ENCODE results near the gene PDE9A.

DNA sequence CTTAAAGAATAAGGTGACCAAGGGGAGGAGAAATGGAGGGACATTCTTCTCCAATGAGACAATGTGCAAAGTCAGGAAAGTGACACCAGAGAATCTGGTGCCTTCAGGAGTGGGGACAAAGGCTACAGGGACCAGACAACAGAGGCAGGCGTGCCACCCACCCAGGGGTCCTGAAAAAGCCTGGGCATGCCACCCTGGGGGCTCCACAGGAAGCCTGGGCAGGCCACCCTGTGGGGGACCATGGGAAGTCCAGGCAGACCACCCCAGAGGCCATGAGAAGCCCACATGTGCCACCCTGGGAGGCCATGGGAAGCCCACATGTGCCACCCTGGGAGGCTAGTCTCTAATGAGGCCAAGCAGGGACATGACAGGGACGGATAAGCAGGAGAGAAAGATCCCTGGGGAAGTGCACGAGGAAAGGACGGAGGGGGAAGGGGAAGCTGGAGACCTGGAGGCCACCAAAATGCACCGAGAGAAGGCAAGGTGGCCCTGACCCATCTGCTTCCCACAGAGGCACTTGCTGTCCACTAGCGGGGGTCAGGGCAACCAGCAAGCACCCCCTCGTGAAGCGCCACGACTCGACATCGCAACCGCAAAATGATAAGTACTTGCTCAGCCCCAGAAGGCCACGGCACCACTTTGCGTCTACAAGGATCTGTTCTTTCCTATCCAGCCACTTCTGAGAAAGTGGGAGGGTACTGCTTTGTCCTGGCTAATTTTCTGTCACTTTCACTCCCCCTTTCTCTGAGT, 7.2 kb upstream of the PDE9A start:
- no peak for TF ChIP-seq POLR2A (IDR thresholded peaks at IDR 0.05; ENCODE audit: low read depth)
- TF ChIP-seq, protein P1, sequence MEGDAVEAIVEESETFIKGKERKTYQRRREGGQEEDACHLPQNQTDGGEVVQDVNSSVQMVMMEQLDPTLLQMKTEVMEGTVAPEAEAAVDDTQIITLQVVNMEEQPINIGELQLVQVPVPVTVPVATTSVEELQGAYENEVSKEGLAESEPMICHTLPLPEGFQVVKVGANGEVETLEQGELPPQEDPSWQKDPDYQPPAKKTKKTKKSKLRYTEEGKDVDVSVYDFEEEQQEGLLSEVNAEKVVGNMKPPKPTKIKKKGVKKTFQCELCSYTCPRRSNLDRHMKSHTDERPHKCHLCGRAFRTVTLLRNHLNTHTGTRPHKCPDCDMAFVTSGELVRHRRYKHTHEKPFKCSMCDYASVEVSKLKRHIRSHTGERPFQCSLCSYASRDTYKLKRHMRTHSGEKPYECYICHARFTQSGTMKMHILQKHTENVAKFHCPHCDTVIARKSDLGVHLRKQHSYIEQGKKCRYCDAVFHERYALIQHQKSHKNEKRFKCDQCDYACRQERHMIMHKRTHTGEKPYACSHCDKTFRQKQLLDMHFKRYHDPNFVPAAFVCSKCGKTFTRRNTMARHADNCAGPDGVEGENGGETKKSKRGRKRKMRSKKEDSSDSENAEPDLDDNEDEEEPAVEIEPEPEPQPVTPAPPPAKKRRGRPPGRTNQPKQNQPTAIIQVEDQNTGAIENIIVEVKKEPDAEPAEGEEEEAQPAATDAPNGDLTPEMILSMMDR (IDR thresholded peaks at IDR 0.05): no peak

Data from esophagus muscularis mucosa (tissue), 3 donors.